Tongue (tissue), 2 donors: ENCODE measurements around the gene LRP4. TPM values are rescaled to one million over a fixed set of nuclear protein-coding genes. Genes with fewer than 3 reads are reported as not detected.

Experiments
- DNase-seq: peaks from one replicate; pipeline ENCODE4 v3.0.0-alpha.2; 2015
- total RNA-seq: library from RNA; depleted of rRNA; stranded (reverse); fragments of >200 nt; gene quantifications from one replicate; pipeline ENCODE4 v1.2.3, GENCODE V29; 2014

The LRP4 gene
- total RNA-seq, 1 donor from 2014 or later: 57.2 TPM

DNA sequence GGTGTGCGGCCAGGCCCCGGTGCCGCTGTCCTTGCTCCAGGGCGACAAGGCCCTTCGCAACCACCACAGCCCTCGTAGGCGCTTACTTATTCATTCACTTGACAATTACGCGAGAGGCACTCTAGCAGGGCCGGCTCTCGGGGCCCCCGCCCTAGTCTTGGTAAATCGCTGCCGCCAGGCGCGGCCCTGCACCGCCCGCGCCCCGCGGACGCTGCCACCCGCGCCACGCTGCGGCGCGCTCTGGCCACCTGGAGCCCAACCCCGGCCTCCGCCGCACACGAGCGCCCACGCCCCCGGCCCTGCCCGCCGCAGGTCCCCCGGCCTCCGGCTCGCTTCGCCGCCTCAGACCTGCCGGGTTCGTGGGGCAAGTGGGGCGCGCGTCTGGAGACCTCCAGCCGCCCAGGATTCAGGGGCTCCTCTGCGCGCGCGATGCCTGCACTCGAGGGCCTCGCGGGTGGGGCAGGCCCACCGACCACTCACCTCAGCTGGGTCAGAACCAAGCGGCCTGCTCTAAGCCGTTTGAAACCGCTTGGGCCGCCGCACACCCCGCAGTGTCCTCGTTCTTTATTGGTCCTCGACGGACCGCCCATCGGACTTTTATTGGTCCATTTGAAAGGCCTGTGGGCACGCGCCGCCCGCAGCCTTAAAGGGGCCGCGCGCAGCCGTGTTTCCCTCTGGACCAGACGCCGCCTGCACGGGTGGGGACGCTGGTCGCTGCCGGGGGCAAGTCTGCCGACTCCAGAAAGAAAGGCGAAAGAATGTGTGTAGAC is 72.4 kb downstream of the LRP4 start, which contains the start of gene CKAP5:
CKAP5 (minus strand) TSS at position 541 of the 770 bp plus-strand sequence. CDS start 25,049 bp downstream, outside the sequence.
- DNase-seq: peak; percentile 95

DNA sequence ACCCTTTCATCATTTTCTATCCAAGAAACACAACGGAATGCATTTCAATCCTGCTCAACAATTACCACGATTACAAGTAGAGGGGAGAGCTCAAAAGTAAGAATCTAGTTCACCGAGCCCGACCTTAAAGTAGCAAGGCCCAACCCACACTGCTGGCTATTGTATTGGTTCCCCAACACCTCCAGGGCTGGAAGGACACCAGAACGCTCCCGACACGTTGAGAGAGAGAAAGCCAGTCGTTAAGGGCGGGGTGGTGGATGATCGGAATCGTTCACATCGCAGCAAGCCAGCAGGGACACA is 73.0 kb downstream of the LRP4 start:
- no peak for DNase-seq

DNA sequence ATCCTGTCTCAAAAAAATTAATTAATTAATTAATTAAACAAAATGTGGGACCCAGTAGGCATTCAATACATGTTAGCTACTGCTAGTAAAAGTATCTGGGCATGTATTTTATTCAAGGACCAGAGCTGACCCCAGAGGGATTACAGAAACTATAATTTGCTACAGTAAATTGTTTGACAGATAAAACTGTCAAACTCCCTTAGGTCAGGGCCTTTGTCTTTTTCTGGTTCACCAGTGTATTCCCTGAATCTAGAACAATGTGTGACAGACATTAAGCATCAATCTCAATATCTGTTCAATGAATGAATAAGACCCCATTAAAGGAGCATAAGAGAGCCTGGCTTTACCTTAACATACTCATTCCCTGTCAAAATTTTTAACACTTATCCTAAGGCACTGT is 78.2 kb downstream of the LRP4 start:
- no peak for DNase-seq

GRCh38 chr11:46838501-46838900 is 79.8 kb downstream of the LRP4 start:
- no peak for DNase-seq

DNA sequence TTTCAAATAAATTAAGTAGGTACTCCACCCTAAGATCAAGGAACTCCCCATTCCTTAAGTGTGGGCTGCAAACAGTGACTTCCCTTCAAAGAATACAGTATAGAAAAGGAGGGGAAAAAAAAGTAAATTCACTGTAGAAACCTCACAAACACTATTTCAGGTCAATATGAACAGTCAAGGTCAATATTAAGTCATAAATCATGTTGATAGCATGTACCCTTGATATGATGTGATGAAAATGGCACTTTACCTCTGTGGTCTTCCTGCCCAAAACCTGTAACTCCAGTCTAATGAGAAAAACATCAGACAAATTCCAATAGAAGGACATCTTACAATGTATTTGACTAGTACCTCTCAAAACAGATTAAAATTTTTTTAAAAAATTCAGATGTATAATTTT is 80.5 kb downstream of the LRP4 start:
- DNase-seq: no peak

DNA sequence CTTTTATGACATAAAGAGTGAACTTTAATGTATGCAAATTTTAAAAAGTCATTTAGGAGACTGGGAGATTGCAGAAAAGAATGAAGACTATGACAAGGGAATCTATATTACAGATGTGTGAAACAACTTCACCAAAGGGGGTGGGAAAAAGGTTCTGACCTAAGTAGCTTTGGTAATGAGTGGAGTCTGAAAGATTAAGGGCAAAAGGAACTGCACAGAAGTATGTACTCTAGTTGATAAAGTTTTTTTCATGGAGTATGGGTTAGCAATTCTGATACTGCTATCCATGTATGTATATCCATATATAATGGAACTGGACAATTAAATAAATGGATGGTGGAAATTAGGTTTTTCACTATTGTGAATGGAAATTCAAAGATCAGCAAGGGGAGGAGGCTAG is 81.5 kb downstream of the LRP4 start:
- DNase-seq: no peak

DNA sequence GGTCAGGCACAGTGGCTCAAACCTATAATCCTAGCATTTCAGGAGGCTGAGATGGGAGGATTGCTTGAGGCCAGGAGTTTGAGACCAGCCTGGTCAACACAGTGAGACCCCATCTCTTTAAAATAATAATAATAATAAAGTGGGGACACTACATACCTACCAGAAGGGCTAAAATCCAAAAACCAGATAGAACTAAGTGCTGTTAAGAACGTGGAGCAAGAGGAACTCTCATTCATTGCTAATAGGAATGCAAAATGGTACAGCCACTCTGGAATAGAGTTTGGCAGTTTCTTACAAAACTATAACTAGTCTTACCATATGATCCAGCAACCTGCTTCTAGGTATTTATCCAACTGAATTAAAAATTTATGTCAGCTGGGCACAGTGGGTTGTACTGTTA is 81.9 kb downstream of the LRP4 start:
- DNase-seq: no peak

- no peak for DNase-seq
Observed at GRCh38 chr11:46835897-46836296, 82.5 kb downstream of the LRP4 start.

GRCh38 chr11:46834821-46835220 is 83.5 kb downstream of the LRP4 start:
- DNase-seq: no peak

GRCh38 chr11:46832511-46833214 is 85.7 kb downstream of the LRP4 start:
- DNase-seq: no peak

- no peak for DNase-seq
Observed at GRCh38 chr11:46827995-46828394, 90.4 kb downstream of the LRP4 start.

GRCh38 chr11:46826310-46827044 is 91.9 kb downstream of the LRP4 start:
- peak; percentile 88 for DNase-seq

GRCh38 chr11:46808799-46809431 is 109.4 kb downstream of the LRP4 start:
- DNase-seq: peak; percentile 33

Other genes starting within 250 kb of the LRP4 start
- gene ARHGAP1, start 217.9 kb downstream of the LRP4 start, total RNA-seq: 23.4 TPM
- gene ZNF408, start 217.5 kb downstream of the LRP4 start, total RNA-seq: 8.2 TPM
- gene F2, start 199.3 kb downstream of the LRP4 start, total RNA-seq: not detected
- gene CKAP5, start 72.3 kb downstream of the LRP4 start, total RNA-seq: 65.5 TPM
- 15.2 TPM for gene CSTPP1, start 18.2 kb upstream of the LRP4 start, total RNA-seq